Endothelial cell of umbilical vein (primary cell): ENCODE results near the gene MAP3K4. TPM values are rescaled to one million over a fixed set of nuclear protein-coding genes. Genes with fewer than 3 reads are reported as not detected.

Experiments
- BruUV-seq: library from RNA; stranded (reverse); fragments of 400-500 nt; replicated peaks from 2 replicates; lab custom pipeline; 2021; lab: Mats Ljungman, UMichigan
- CTCF ChIA-PET: fragments of 300-600, 350-600 bp; sonication (Branson Sonifier 250); formaldehyde crosslinking; loops from one replicate; lab custom pipeline; 2021; ENCODE audit warnings: antibody characterized with exemption, inconsistent platforms; lab: Charles Lee
- POLR2A ChIA-PET: fragments of 300-600, 350-600 bp; sonication (Branson Sonifier 250); formaldehyde crosslinking; loops from one replicate; lab custom pipeline; 2021; ENCODE audit warnings: antibody characterized with exemption, inconsistent platforms; lab: Charles Lee
- DNase-seq: peaks from one replicate; pipeline ENCODE4 v3.0.0-alpha.2; 2011; ENCODE audit warnings: low read depth, low spot score
- FAIRE-seq: peaks from 2 replicates; lab custom pipeline; 2011; peaks lifted over from hg19 to GRCh38; lab: Jason Lieb, UNC
- H2AFZ ChIP-seq: 2 replicates; pipeline ENCODE4 v1.6.0; 2012; ENCODE audit warnings: low read depth, low read length, control low read depth, inconsistent platforms
- H3K27ac ChIP-seq: 2 replicates; pipeline ENCODE4 v1.5.1; 2011; ENCODE audit warnings: low read depth, mild to moderate bottlenecking, control low read depth, low read length, moderate library complexity; ENCODE audit not compliant: insufficient read depth
- H3K27me3 ChIP-seq, 2 experiments: 2 replicates each; pipeline versions ENCODE4 v1.6.0 to v1.6.1; 2011; ENCODE audit warnings: low read length in 2 of 2, mixed read lengths in 1 of 2; ENCODE audit not compliant: control insufficient read depth in 2 of 2, insufficient read depth in 2 of 2
- H3K36me3 ChIP-seq, 2 experiments: 2 replicates in 1 of 2; 3 replicates in 1 of 2; pipeline ENCODE4 v1.5.1; 2011; ENCODE audit warnings: low read length in 2 of 2, mild to moderate bottlenecking in 1 of 2, moderate library complexity in 1 of 2; ENCODE audit not compliant: control insufficient read depth in 2 of 2, insufficient read depth in 2 of 2; ENCODE audit errors: extremely low read depth in 1 of 2
- H3K4me1 ChIP-seq: 3 replicates; pipeline ENCODE4 v1.5.1; 2011; ENCODE audit warnings: mild to moderate bottlenecking, low read length; ENCODE audit not compliant: control insufficient read depth, insufficient read depth; ENCODE audit errors: extremely low read depth
- H3K4me2 ChIP-seq: 2 replicates; pipeline ENCODE4 v1.6.1; 2011; ENCODE audit warnings: low read length, control low read depth, mixed read lengths; ENCODE audit not compliant: insufficient read depth
- H3K4me3 ChIP-seq, 3 experiments: fragments of 200-600 bp in 1 of 3; sonication (generic), shearing (Covaris generic) in 1 of 3; replicated peaks in 1 of 3; 2 replicates each; pipeline ENCODE4 v1.5.1; 2011 to 2016; ENCODE audit warnings: control low read depth in 3 of 3, low read length in 3 of 3, mild to moderate bottlenecking in 2 of 3, inconsistent platforms in 1 of 3, low read depth in 1 of 3, moderate library complexity in 1 of 3; ENCODE audit not compliant: insufficient read depth in 1 of 3
- H3K79me2 ChIP-seq: 2 replicates; pipeline ENCODE4 v1.6.0; 2012; ENCODE audit warnings: low read length, inconsistent platforms; ENCODE audit not compliant: control insufficient read depth, insufficient read depth
- H3K9ac ChIP-seq: replicated peaks from 2 replicates; pipeline ENCODE3; 2011; ENCODE audit warnings: low read length, control low read depth; ENCODE audit not compliant: insufficient read depth; ENCODE audit errors: extremely low read depth
- H3K9me1 ChIP-seq: replicated peaks from 3 replicates; pipeline ENCODE4 v1.6.0; 2011; ENCODE audit warnings: mild to moderate bottlenecking, low read length; ENCODE audit not compliant: control insufficient read depth, insufficient read depth; ENCODE audit errors: extremely low read depth
- H3K9me3 ChIP-seq: replicated peaks from 2 replicates; pipeline ENCODE4 v1.5.1; 2012; ENCODE audit warnings: low read length, inconsistent platforms; ENCODE audit not compliant: control insufficient read depth, insufficient read depth
- H4K20me1 ChIP-seq: replicated peaks from 2 replicates; pipeline ENCODE3; 2011; ENCODE audit warnings: mild to moderate bottlenecking, low read length; ENCODE audit not compliant: control insufficient read depth, insufficient read depth; ENCODE audit errors: extremely low read depth
- EZH2 ChIP-seq: IDR thresholded peaks from 2 replicates; pipeline ENCODE4 v1.6.1; 2012; ENCODE audit warnings: borderline replicate concordance, low read depth, mild to moderate bottlenecking, moderate library complexity, low read length, inconsistent platforms; ENCODE audit not compliant: severe bottlenecking
- FOS ChIP-seq: IDR thresholded peaks from 2 replicates; pipeline ENCODE4 v1.6.1; 2011; ENCODE audit warnings: mild to moderate bottlenecking, low read length, moderate library complexity, borderline replicate concordance; ENCODE audit not compliant: insufficient read depth
- GATA2 ChIP-seq: IDR thresholded peaks from 2 replicates; pipeline ENCODE4 v1.7.0; 2011; ENCODE audit warnings: low read depth, mild to moderate bottlenecking, moderate library complexity, mixed read lengths, low read length; ENCODE audit not compliant: insufficient read length, insufficient read depth
- JUN ChIP-seq: IDR thresholded peaks from 2 replicates; pipeline ENCODE4 v1.6.1; 2011; ENCODE audit warnings: borderline replicate concordance, low read depth; ENCODE audit not compliant: insufficient read length, insufficient read depth
- MYC ChIP-seq: IDR thresholded peaks from one replicate; pipeline ENCODE4 v1.6.1; 2011; ENCODE audit warnings: mild to moderate bottlenecking, low read depth, low read length
- POLR2A ChIP-seq: IDR thresholded peaks from 2 replicates; pipeline ENCODE4 v1.6.1; 2012; ENCODE audit warnings: low read depth, mild to moderate bottlenecking, control low read depth, low read length
- POLR2AphosphoS5 ChIP-seq: IDR thresholded peaks from 2 replicates; pipeline ENCODE4 v1.6.1; 2012; ENCODE audit warnings: low read depth, mild to moderate bottlenecking, control low read depth, low read length, moderate library complexity; ENCODE audit not compliant: insufficient read depth
- dilution Hi-C: fragments of 300-500 bp; cut with MboI; formaldehyde crosslinking; loops from one replicate; pipeline ENCODE4 v1.15.0; 2019; ENCODE audit warnings: low sequenced_read_pairs; ENCODE audit not compliant: extremely low pct_ligation_motif_present
- intact Hi-C: fragments of 100-400 bp; cut with micrococcal nuclease; formaldehyde crosslinking; loops from one replicate; pipeline ENCODE4 v1.10.0; 2022
- polyA plus RNA-seq, 4 experiments: library from polyadenylated mRNA; depleted of rRNA in 3 of 4; stranded (reverse) in 3 of 4; unstranded in 1 of 4; fragments of >200 nt; gene quantifications; 2 replicates each; pipeline versions ENCODE4 v1.2.1 to v1.2.3, GENCODE V29; 2011 to 2012; ENCODE audit warnings: missing spikeins in 1 of 4
- total RNA-seq: library from RNA; stranded (reverse); gene quantifications from 2 replicates; pipeline ENCODE4 v1.2.3, GENCODE V29; 2021
- TF ChIP-seq, protein P1 (sequence below): IDR thresholded peaks from 2 replicates; pipeline ENCODE4 v1.6.1; 2011; ENCODE audit not compliant: insufficient read depth, insufficient read length
- TF ChIP-seq, protein P2 (sequence below), 2 donors: IDR thresholded peaks; 1 replicate in 1 of 2; 2 replicates in 1 of 2; pipeline ENCODE4 v1.5.1; 2011; ENCODE audit warnings: low read length in 2 of 2, mild to moderate bottlenecking in 2 of 2, moderate library complexity in 2 of 2, control low read depth in 1 of 2, inconsistent platforms in 1 of 2, low read depth in 1 of 2; ENCODE audit not compliant: insufficient read depth in 1 of 2; ENCODE audit errors: extremely low read depth in 1 of 2

Gene MAP3K4
- total and polyA plus RNA-seq, 2 donors (not counting 3 experiments of a cell fraction or from before 2014, with no cell fraction given), result 10.8 to 42.3 TPM

DNA sequence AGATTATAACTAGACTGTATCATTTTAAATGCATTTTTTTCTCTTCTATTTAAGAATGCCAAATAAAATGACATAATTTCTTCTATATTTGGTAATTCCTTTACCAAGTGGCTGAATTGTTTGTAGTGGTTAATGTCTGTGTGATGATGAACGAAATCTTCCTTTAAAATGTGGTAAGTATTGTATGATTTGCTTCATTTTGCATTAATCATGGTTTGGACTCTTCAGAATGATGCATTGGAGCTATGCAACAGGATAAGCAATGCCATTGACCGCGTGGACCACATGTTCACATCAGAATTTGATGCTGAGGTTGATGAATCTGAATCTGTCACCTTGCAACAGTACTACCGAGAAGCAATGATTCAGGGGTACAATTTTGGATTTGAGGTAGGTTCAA lies 99.6 kb downstream of the MAP3K4 start:
- Histone ChIP-seq H3K27me3 (no peaks in the 10 kb centered on the region), H3K4me1 (no peaks in the 10 kb centered on the region), H4K20me1 (no peaks in the 10 kb centered on the region), H3K4me2 (no peak overlapping the region), H3K9me3 (no peaks in the 10 kb centered on the region), H3K27ac (no peak overlapping the region), H3K4me3 (no peak overlapping the region), H3K36me3 (peaks cover 9 to 17% of the 10 kb centered on the region in 2 experiments), H3K79me2 (no peaks in the 10 kb centered on the region), H3K9ac (no peak overlapping the region), H2AFZ (no peak overlapping the region), H3K9me1 (no peaks in the 10 kb centered on the region)
- no TSS peak for BruUV-seq
- TF ChIP-seq POLR2AphosphoS5, result no peak
- TF ChIP-seq FOS, result no peak
- no peak for TF ChIP-seq JUN
- TF ChIP-seq, protein P1, sequence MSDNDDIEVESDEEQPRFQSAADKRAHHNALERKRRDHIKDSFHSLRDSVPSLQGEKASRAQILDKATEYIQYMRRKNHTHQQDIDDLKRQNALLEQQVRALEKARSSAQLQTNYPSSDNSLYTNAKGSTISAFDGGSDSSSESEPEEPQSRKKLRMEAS, result no peak
- no peak for TF ChIP-seq MYC
- TF ChIP-seq, protein P2, sequence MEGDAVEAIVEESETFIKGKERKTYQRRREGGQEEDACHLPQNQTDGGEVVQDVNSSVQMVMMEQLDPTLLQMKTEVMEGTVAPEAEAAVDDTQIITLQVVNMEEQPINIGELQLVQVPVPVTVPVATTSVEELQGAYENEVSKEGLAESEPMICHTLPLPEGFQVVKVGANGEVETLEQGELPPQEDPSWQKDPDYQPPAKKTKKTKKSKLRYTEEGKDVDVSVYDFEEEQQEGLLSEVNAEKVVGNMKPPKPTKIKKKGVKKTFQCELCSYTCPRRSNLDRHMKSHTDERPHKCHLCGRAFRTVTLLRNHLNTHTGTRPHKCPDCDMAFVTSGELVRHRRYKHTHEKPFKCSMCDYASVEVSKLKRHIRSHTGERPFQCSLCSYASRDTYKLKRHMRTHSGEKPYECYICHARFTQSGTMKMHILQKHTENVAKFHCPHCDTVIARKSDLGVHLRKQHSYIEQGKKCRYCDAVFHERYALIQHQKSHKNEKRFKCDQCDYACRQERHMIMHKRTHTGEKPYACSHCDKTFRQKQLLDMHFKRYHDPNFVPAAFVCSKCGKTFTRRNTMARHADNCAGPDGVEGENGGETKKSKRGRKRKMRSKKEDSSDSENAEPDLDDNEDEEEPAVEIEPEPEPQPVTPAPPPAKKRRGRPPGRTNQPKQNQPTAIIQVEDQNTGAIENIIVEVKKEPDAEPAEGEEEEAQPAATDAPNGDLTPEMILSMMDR (IDR thresholded peaks at IDR 0.05; ENCODE audit: extremely low read depth in 1 of 2, insufficient read depth in 1 of 2, low read depth in 1 of 2, low read length in 2 of 2), result no peak
- no peak for TF ChIP-seq POLR2A
- no peak for TF ChIP-seq EZH2
- no peak for TF ChIP-seq GATA2
- no peak for DNase-seq
- ChIA-PET CTCF (no interaction called here), POLR2A (no interaction called here)
- intact Hi-C loops (no loop called here), dilution Hi-C loops (no loop called here)
- no peak for FAIRE-seq
